ENCODE measurements around the gene TRIM52. TPM values are rescaled to one million over a fixed set of nuclear protein-coding genes. Genes with fewer than 3 reads are reported as not detected.

The TRIM52 gene
- polyA plus RNA-seq, 1 donor from 2014 or later, result 42.0 TPM

GRCh38 chr5:181255276-181255675 lies 5.7 kb downstream of the TRIM52 start:
- no peaks in the 10 kb centered on the region for H3K36me3 ChIP-seq (ENCODE audit: insufficient read depth, low read length)
- TF ChIP-seq TAF1 (IDR thresholded peaks at IDR 0.05; ENCODE audit: low read depth) (no peak), POLR2AphosphoS5 (IDR thresholded peaks at IDR 0.05) (no peak), EZH2 (IDR thresholded peaks at IDR 0.05; ENCODE audit: borderline replicate concordance, insufficient read depth, low read length, poor library complexity, severe bottlenecking) (no peak), EP300 (conservative IDR thresholded peaks at IDR 0.05; ENCODE audit: poor library complexity, severe bottlenecking) (no peak), SMC3 (conservative IDR thresholded peaks at IDR 0.05; ENCODE audit: poor library complexity) (no peak), MXI1 (conservative IDR thresholded peaks at IDR 0.05; ENCODE audit: poor library complexity, severe bottlenecking) (no peak), RAD21 (conservative IDR thresholded peaks at IDR 0.05) (no peak), CTCF (IDR thresholded peaks at IDR 0.05; ENCODE audit: poor library complexity, severe bottlenecking) (no peak)
- TF ChIP-seq, protein P1, sequence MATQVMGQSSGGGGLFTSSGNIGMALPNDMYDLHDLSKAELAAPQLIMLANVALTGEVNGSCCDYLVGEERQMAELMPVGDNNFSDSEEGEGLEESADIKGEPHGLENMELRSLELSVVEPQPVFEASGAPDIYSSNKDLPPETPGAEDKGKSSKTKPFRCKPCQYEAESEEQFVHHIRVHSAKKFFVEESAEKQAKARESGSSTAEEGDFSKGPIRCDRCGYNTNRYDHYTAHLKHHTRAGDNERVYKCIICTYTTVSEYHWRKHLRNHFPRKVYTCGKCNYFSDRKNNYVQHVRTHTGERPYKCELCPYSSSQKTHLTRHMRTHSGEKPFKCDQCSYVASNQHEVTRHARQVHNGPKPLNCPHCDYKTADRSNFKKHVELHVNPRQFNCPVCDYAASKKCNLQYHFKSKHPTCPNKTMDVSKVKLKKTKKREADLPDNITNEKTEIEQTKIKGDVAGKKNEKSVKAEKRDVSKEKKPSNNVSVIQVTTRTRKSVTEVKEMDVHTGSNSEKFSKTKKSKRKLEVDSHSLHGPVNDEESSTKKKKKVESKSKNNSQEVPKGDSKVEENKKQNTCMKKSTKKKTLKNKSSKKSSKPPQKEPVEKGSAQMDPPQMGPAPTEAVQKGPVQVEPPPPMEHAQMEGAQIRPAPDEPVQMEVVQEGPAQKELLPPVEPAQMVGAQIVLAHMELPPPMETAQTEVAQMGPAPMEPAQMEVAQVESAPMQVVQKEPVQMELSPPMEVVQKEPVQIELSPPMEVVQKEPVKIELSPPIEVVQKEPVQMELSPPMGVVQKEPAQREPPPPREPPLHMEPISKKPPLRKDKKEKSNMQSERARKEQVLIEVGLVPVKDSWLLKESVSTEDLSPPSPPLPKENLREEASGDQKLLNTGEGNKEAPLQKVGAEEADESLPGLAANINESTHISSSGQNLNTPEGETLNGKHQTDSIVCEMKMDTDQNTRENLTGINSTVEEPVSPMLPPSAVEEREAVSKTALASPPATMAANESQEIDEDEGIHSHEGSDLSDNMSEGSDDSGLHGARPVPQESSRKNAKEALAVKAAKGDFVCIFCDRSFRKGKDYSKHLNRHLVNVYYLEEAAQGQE (IDR thresholded peaks at IDR 0.05; ENCODE audit: borderline replicate concordance), result no peak
- H3K4me3 ChIP-seq (ENCODE audit: low read length), result no peak overlapping the region
- H3K9me2 ChIP-seq (ENCODE audit: insufficient read depth, low read length), result no peaks in the 10 kb centered on the region
- H3K27me3 ChIP-seq (ENCODE audit: insufficient read depth, low read depth, low read length), result no peaks in the 10 kb centered on the region
- peaks cover 74% of the 10 kb centered on the region for H3K79me2 ChIP-seq (replicated peaks; ENCODE audit: insufficient read depth, low read length)
- no peak overlapping the region for H3K27ac ChIP-seq (ENCODE audit: low read length)
- H3K9ac ChIP-seq (ENCODE audit: low read length), result no peak overlapping the region
- H3K9me3 ChIP-seq (ENCODE audit: low read length), result no peaks in the 10 kb centered on the region
- no peaks in the 10 kb centered on the region for H4K20me1 ChIP-seq (ENCODE audit: insufficient read depth)
- H3F3A ChIP-seq (ENCODE audit: insufficient read depth, low read length, poor library complexity, severe bottlenecking), result no peaks in the 10 kb centered on the region
- H3K4me2 ChIP-seq (ENCODE audit: low read length), result no peak overlapping the region
- no peak overlapping the region for H2AFZ ChIP-seq (ENCODE audit: low read depth, low read length)

GRCh38 chr5:181248277-181248676 lies 12.7 kb downstream of the TRIM52 start:
- Histone ChIP-seq H2AFZ (ENCODE audit: low read depth, low read length) (no peak overlapping the region), H3K9ac (ENCODE audit: low read length) (peak overlapping the region; percentile 18), H3K79me2 (replicated peaks; ENCODE audit: insufficient read depth, low read length) (peaks cover 70% of the 10 kb centered on the region), H4K20me1 (ENCODE audit: insufficient read depth) (no peaks in the 10 kb centered on the region), H3K27me3 (ENCODE audit: insufficient read depth, low read depth, low read length) (no peaks in the 10 kb centered on the region), H3K4me2 (ENCODE audit: low read length) (peak overlapping the region; percentile 69), H3K4me3 (ENCODE audit: low read length) (peak overlapping the region; percentile 96), H3K36me3 (ENCODE audit: insufficient read depth, low read length) (no peaks in the 10 kb centered on the region), H3K9me2 (ENCODE audit: insufficient read depth, low read length) (no peaks in the 10 kb centered on the region), H3K27ac (ENCODE audit: low read length) (no peak overlapping the region), H3K9me3 (ENCODE audit: low read length) (no peaks in the 10 kb centered on the region), H3F3A (ENCODE audit: insufficient read depth, low read length, poor library complexity, severe bottlenecking) (no peaks in the 10 kb centered on the region)
- TF ChIP-seq RAD21 (conservative IDR thresholded peaks at IDR 0.05) (no peak), TAF1 (IDR thresholded peaks at IDR 0.05; ENCODE audit: low read depth) (no peak), CTCF (IDR thresholded peaks at IDR 0.05; ENCODE audit: poor library complexity, severe bottlenecking) (no peak), SMC3 (conservative IDR thresholded peaks at IDR 0.05; ENCODE audit: poor library complexity) (no peak), EP300 (conservative IDR thresholded peaks at IDR 0.05; ENCODE audit: poor library complexity, severe bottlenecking) (no peak), EZH2 (IDR thresholded peaks at IDR 0.05; ENCODE audit: borderline replicate concordance, insufficient read depth, low read length, poor library complexity, severe bottlenecking) (no peak), POLR2AphosphoS5 (IDR thresholded peaks at IDR 0.05) (no peak), MXI1 (conservative IDR thresholded peaks at IDR 0.05; ENCODE audit: poor library complexity, severe bottlenecking) (no peak)
- TF ChIP-seq, protein P1 (IDR thresholded peaks at IDR 0.05; ENCODE audit: borderline replicate concordance), result no peak
